ENCODE results near the gene AMER3.

The AMER3 gene

GRCh38 chr2:130778781-130779180, 23.4 kb downstream of the AMER3 start:
- DNase-seq (ENCODE audit: low read depth in 3 of 3) = no peak

- no peak for DNase-seq (ENCODE audit: low read depth in 3 of 3)
Observed at GRCh38 chr2:130785466-130786055, 30.2 kb downstream of the AMER3 start.

- DNase-seq (ENCODE audit: low read depth in 3 of 3) = no peak
Observed at GRCh38 chr2:130786076-130786475, 30.7 kb downstream of the AMER3 start.

GRCh38 chr2:130787841-130788240, 32.5 kb downstream of the AMER3 start:
- no peak for DNase-seq (ENCODE audit: low read depth in 3 of 3)

GRCh38 chr2:130790312-130790711, 35.0 kb downstream of the AMER3 start:
- no peak for DNase-seq (ENCODE audit: low read depth in 3 of 3)

GRCh38 chr2:130790804-130791616, 35.7 kb downstream of the AMER3 start:
- DNase-seq (ENCODE audit: low read depth in 3 of 3) = no peak

- no peak for DNase-seq (ENCODE audit: low read depth in 3 of 3)
Observed at GRCh38 chr2:130791617-130791939, 36.2 kb downstream of the AMER3 start.

- no peak for DNase-seq (ENCODE audit: low read depth in 3 of 3)
Observed at GRCh38 chr2:130795431-130795830, 40.1 kb downstream of the AMER3 start.

- DNase-seq (ENCODE audit: low read depth in 3 of 3) = no peak
Observed at GRCh38 chr2:130796290-130796689, 41.0 kb downstream of the AMER3 start.

GRCh38 chr2:130797493-130798435, 42.4 kb downstream of the AMER3 start:
- DNase-seq (ENCODE audit: low read depth in 3 of 3) = peak; percentile 87 to 90 (median 90)

GRCh38 chr2:130798472-130799218, 43.3 kb downstream of the AMER3 start:
- no peak for DNase-seq (ENCODE audit: low read depth in 3 of 3)

- DNase-seq (ENCODE audit: low read depth in 3 of 3) = no peak
Observed at GRCh38 chr2:130799295-130799694, 44.0 kb downstream of the AMER3 start.

- DNase-seq (ENCODE audit: low read depth in 3 of 3) = no peak
Observed at GRCh38 chr2:130805613-130806012, 50.3 kb downstream of the AMER3 start.

GRCh38 chr2:130806370-130806769, 51.0 kb downstream of the AMER3 start:
- DNase-seq (ENCODE audit: low read depth in 3 of 3) = no peak

- DNase-seq (ENCODE audit: low read depth in 3 of 3) = no peak
Observed at GRCh38 chr2:130807659-130808385, 52.5 kb downstream of the AMER3 start.

GRCh38 chr2:130808482-130809268, 53.3 kb downstream of the AMER3 start:
- DNase-seq (ENCODE audit: low read depth in 3 of 3) = no peak

- DNase-seq (ENCODE audit: low read depth in 3 of 3) = no peak
Observed at GRCh38 chr2:130810490-130810889, 55.1 kb downstream of the AMER3 start.

- no peak for DNase-seq (ENCODE audit: low read depth in 3 of 3)
Observed at GRCh38 chr2:130813722-130814121, 58.4 kb downstream of the AMER3 start.

- no peak for DNase-seq (ENCODE audit: low read depth in 3 of 3)
Observed at GRCh38 chr2:130814931-130815680, 59.8 kb downstream of the AMER3 start.
